IMR-90 (cell line): ENCODE measurements around the gene GPR84. TPM values are rescaled to one million over a fixed set of nuclear protein-coding genes. Genes with fewer than 3 reads are reported as not detected.
A peak's percentile ranks its signal among the peaks of the same experiment; 100 is the strongest.

ENCODE experiments used
- ATAC-seq: fragments of 200-7000 bp; cut with Tn5 transposase; 2 replicates; pipeline ENCODE4 v1.9.1; 2020; ENCODE audit warnings: low read depth, mild to moderate bottlenecking, moderate library complexity
- Bru-seq: library from RNA; stranded (reverse); fragments of 400-500 nt; gene quantifications from one replicate; lab custom pipeline; 2021; lab: Mats Ljungman, UMichigan
- BruChase-seq, 2 experiments: library from RNA; stranded (reverse); fragments of 400-500 nt; gene quantifications; one replicate each; lab custom pipeline; 2021; lab: Mats Ljungman, UMichigan
- BruUV-seq: library from RNA; stranded (reverse); fragments of 400-500 nt; replicated peaks from 2 replicates; lab custom pipeline; 2021; lab: Mats Ljungman, UMichigan
- CTCF ChIA-PET: fragments of 300-600 bp; formaldehyde crosslinking; extraction: SDS; loops from one replicate; lab custom pipeline; 2021; ENCODE audit warnings: antibody characterized with exemption; lab: Yijun Ruan, JAX
- POLR2A ChIA-PET: fragments of 300-600 bp; sonication (Branson Sonifier 250); formaldehyde crosslinking; loops from one replicate; lab custom pipeline; 2022; ENCODE audit warnings: antibody characterized with exemption; ENCODE audit not compliant: unreplicated experiment; lab: Charles Lee
- DNase-seq: peaks from one replicate; pipeline ENCODE4 v3.0.0; 2013
- H2AFZ ChIP-seq: replicated peaks from 2 replicates; pipeline ENCODE3; 2013; ENCODE audit warnings: low read length, mild to moderate bottlenecking; ENCODE audit not compliant: poor library complexity
- H2AK5ac ChIP-seq: 2 replicates; pipeline ENCODE4 v1.6.1; 2013; ENCODE audit warnings: low read depth, low read length, inconsistent platforms
- H2AK9ac ChIP-seq: replicated peaks from 2 replicates; pipeline ENCODE3; 2013; ENCODE audit warnings: mild to moderate bottlenecking, low read depth, low read length, moderate library complexity; ENCODE audit not compliant: poor library complexity
- H2BK120ac ChIP-seq: 2 replicates; pipeline ENCODE4 v1.6.1; 2013; ENCODE audit warnings: low read depth, low read length, inconsistent platforms
- H2BK15ac ChIP-seq: 3 replicates; pipeline ENCODE4 v1.6.1; 2013; ENCODE audit warnings: low read depth, low read length, inconsistent platforms
- H2BK20ac ChIP-seq: 2 replicates; pipeline ENCODE4 v1.6.1; 2013; ENCODE audit warnings: low read depth, mild to moderate bottlenecking, inconsistent platforms, low read length, moderate library complexity
- H2BK5ac ChIP-seq: 2 replicates; pipeline ENCODE4 v1.6.1; 2013; ENCODE audit warnings: mild to moderate bottlenecking, low read depth, low read length, inconsistent platforms; ENCODE audit not compliant: poor library complexity, severe bottlenecking
- H3K14ac ChIP-seq: replicated peaks from 2 replicates; pipeline ENCODE4 v1.6.1; 2013; ENCODE audit warnings: low read depth, low read length, inconsistent platforms
- H3K18ac ChIP-seq: 2 replicates; pipeline ENCODE4 v1.6.1; 2013; ENCODE audit warnings: low read depth, low read length, control low read depth
- H3K23ac ChIP-seq: 2 replicates; pipeline ENCODE4 v1.6.1; 2013; ENCODE audit warnings: low read depth, low read length, inconsistent platforms
- H3K27ac ChIP-seq: 2 replicates; pipeline ENCODE4 v1.5.1; 2013; ENCODE audit warnings: mild to moderate bottlenecking, control low read depth, low read length; ENCODE audit not compliant: insufficient read depth
- H3K27me3 ChIP-seq: 2 replicates; pipeline ENCODE4 v1.6.1; 2013; ENCODE audit warnings: low read length; ENCODE audit not compliant: control insufficient read depth, insufficient read depth
- H3K36me3 ChIP-seq: 2 replicates; pipeline ENCODE4 v1.6.1; 2013; ENCODE audit warnings: low read length, mixed read lengths; ENCODE audit not compliant: control insufficient read depth, insufficient read depth
- H3K4ac ChIP-seq: 2 replicates; pipeline ENCODE4 v1.6.1; 2013; ENCODE audit warnings: low read depth, low read length, inconsistent platforms
- H3K4me1 ChIP-seq: 2 replicates; pipeline ENCODE4 v1.6.1; 2013; ENCODE audit warnings: low read length, mixed read lengths; ENCODE audit not compliant: control insufficient read depth, insufficient read depth
- H3K4me2 ChIP-seq: 2 replicates; pipeline ENCODE4 v1.6.1; 2013; ENCODE audit warnings: low read depth, mild to moderate bottlenecking, control low read depth, low read length, moderate library complexity
- H3K4me3 ChIP-seq: 2 replicates; pipeline ENCODE4 v1.5.1; 2013; ENCODE audit warnings: low read depth, mild to moderate bottlenecking, control low read depth, low read length, moderate library complexity; ENCODE audit not compliant: insufficient read depth
- H3K56ac ChIP-seq: 2 replicates; pipeline ENCODE4 v1.6.1; 2013; ENCODE audit warnings: low read length, inconsistent platforms; ENCODE audit not compliant: insufficient read depth; ENCODE audit errors: extremely low read depth
- H3K79me1 ChIP-seq, 2 experiments: 2 replicates each; pipeline ENCODE4 v1.6.1; 2013; ENCODE audit warnings: low read length in 2 of 2, inconsistent platforms in 1 of 2, low read depth in 1 of 2
- H3K9ac ChIP-seq: 2 replicates; pipeline ENCODE4 v1.6.1; 2013; ENCODE audit warnings: low read depth, low read length, control low read depth
- H3K9me1 ChIP-seq: 2 replicates; pipeline ENCODE4 v1.6.1; 2013; ENCODE audit warnings: low read length, inconsistent platforms; ENCODE audit not compliant: insufficient read depth
- H3K9me3 ChIP-seq: 2 replicates; pipeline ENCODE4 v1.6.1; 2013; ENCODE audit warnings: low read length; ENCODE audit not compliant: control insufficient read depth, insufficient read depth
- H4K20me1 ChIP-seq: 2 replicates; pipeline ENCODE4 v1.6.1; 2013; ENCODE audit warnings: low read length, inconsistent platforms; ENCODE audit not compliant: insufficient read depth
- H4K5ac ChIP-seq: 2 replicates; pipeline ENCODE4 v1.6.1; 2013; ENCODE audit warnings: mild to moderate bottlenecking, low read depth, low read length, control low read depth
- H4K8ac ChIP-seq, 2 experiments: 2 replicates each; pipeline ENCODE4 v1.6.1; 2013; ENCODE audit warnings: low read depth in 2 of 2, low read length in 2 of 2, control low read depth in 1 of 2, inconsistent platforms in 1 of 2
- H4K91ac ChIP-seq: 2 replicates; pipeline ENCODE4 v1.6.1; 2013; ENCODE audit warnings: low read depth, low read length, inconsistent platforms; ENCODE audit not compliant: insufficient read depth
- BHLHE40 ChIP-seq: fragments of 150-350 bp; IDR thresholded peaks from 2 replicates; pipeline ENCODE4 v1.6.1; 2016; ENCODE audit warnings: mild to moderate bottlenecking, low read depth, low read length
- CEBPB ChIP-seq: IDR thresholded peaks from 2 replicates; pipeline ENCODE4 v1.6.1; 2012; ENCODE audit warnings: low read depth, low read length, improper control_type of control experiment
- CHD1 ChIP-seq: IDR thresholded peaks from 2 replicates; pipeline ENCODE4 v1.6.1; 2012; ENCODE audit warnings: low read depth, low read length, improper control_type of control experiment
- MAFK ChIP-seq: IDR thresholded peaks from 2 replicates; pipeline ENCODE4 v1.6.1; 2012; ENCODE audit warnings: low read depth, low read length, improper control_type of control experiment
- MAZ ChIP-seq: IDR thresholded peaks from 2 replicates; pipeline ENCODE4 v1.6.1; 2012; ENCODE audit warnings: low read depth, mild to moderate bottlenecking, low read length, improper control_type of control experiment, moderate library complexity, borderline replicate concordance
- MXI1 ChIP-seq: IDR thresholded peaks from 2 replicates; pipeline ENCODE4 v1.6.1; 2012; ENCODE audit warnings: low read depth, mild to moderate bottlenecking, low read length, moderate library complexity, borderline replicate concordance
- NFE2L2 ChIP-seq: fragments of 150-350 bp; IDR thresholded peaks from 2 replicates; pipeline ENCODE4 v1.6.1; 2016; ENCODE audit warnings: low read depth, mild to moderate bottlenecking, low read length
- POLR2A ChIP-seq: IDR thresholded peaks from 2 replicates; pipeline ENCODE4 v1.6.1; 2012; ENCODE audit warnings: mild to moderate bottlenecking, low read depth, low read length
- RAD21 ChIP-seq: IDR thresholded peaks from 2 replicates; pipeline ENCODE4 v1.6.1; 2012; ENCODE audit warnings: low read length, improper control_type of control experiment
- RCOR1 ChIP-seq: IDR thresholded peaks from 2 replicates; pipeline ENCODE4 v1.6.1; 2012; ENCODE audit warnings: mild to moderate bottlenecking, low read length, improper control_type of control experiment; ENCODE audit not compliant: insufficient replicate concordance
- RFX5 ChIP-seq: IDR thresholded peaks from 2 replicates; pipeline ENCODE4 v1.8.0; 2012; ENCODE audit warnings: low read depth, mild to moderate bottlenecking, low read length, moderate library complexity
- SMC3 ChIP-seq: fragments of 150-350 bp; IDR thresholded peaks from 2 replicates; pipeline ENCODE4 v1.6.1; 2016; ENCODE audit warnings: low read depth, mild to moderate bottlenecking, antibody characterized with exemption, low read length, moderate library complexity
- WGBS, 2 experiments: methylation state at CpG; one replicate each; pipeline versions ENCODE4 v1.1.5 to v1.1.7; 2013; ENCODE audit warnings: missing lambda C conversion rate in 2 of 2; ENCODE audit not compliant: insufficient read length in 1 of 2; ENCODE audit errors: extremely low coverage in 2 of 2; 5-methylcytosine and 5-hydroxymethylcytosine counted together
- dilution Hi-C: fragments of 300-500 bp; cut with HindIII; formaldehyde crosslinking; loops from one replicate; pipeline ENCODE4 v1.14.3; 2018; ENCODE audit warnings: low sequenced_read_pairs; ENCODE audit not compliant: unreplicated experiment
- in situ Hi-C: fragments of 300-500 bp; cut with MboI; formaldehyde crosslinking; loops from 3 replicates; pipeline ENCODE4 v1.14.3; 2019; ENCODE audit warnings: low sequenced_read_pairs, inconsistent platforms, mixed read lengths
- intact Hi-C: fragments of 100-400 bp; cut with micrococcal nuclease; formaldehyde crosslinking; loops from 2 replicates; pipeline ENCODE4 v1.10.0; 2022
- long read RNA-seq: library from polyadenylated mRNA; unstranded; transcript quantifications from one replicate; pipeline ENCODE4 v2.0.0, GENCODE V29; 2021; ENCODE audit not compliant: unreplicated experiment
- polyA plus RNA-seq, 3 experiments: library from polyadenylated mRNA; depleted of rRNA; stranded (reverse); fragments of >200 nt; gene quantifications; 2 replicates each; pipeline ENCODE4 v1.2.3, GENCODE V29; 2012; ENCODE audit warnings: low replicate concordance in 1 of 3
- total RNA-seq: library from RNA; depleted of rRNA; stranded (reverse); fragments of >200 nt; gene quantifications from 2 replicates; pipeline ENCODE4 v1.2.3, GENCODE V29; 2012; rRNA removed
- TF ChIP-seq, protein P1 (sequence below): fragments of 150-350 bp; IDR thresholded peaks from 2 replicates; pipeline ENCODE4 v1.6.1; 2016; ENCODE audit warnings: low read depth, mild to moderate bottlenecking, low read length, moderate library complexity, borderline replicate concordance
- TF ChIP-seq, protein P2 (sequence below): conservative IDR thresholded peaks from 2 replicates; pipeline ENCODE4 v1.5.1; 2012; ENCODE audit warnings: mild to moderate bottlenecking, low read depth, low read length, improper control_type of control experiment
- TF ChIP-seq, protein P3 (sequence below): fragments of 150-350 bp; IDR thresholded peaks from 2 replicates; pipeline ENCODE4 v1.6.1; 2017; ENCODE audit warnings: mild to moderate bottlenecking, antibody characterized with exemption, low read length, low read depth

GPR84 gene
- total RNA-seq: not detected in 2 replicates
- polyA plus RNA-seq (2012; rRNA removed): not detected in 2 replicates
- polyA plus RNA-seq (2012; cell fraction: cytosol; rRNA removed): 0.02 TPM in 1 of 2 replicates, not detected in the other
- 0.19 and 0.36 TPM in 2 replicates for polyA plus RNA-seq (2012; cell fraction: nucleus; rRNA removed; ENCODE audit: low replicate concordance)
- not detected for Bru-seq, nascent RNA
- percentile 17 among the genes with signal in this experiment for BruChase-seq, experiment 1, labeled RNA remaining after a 6-hour chase
- BruChase-seq, experiment 2, labeled RNA remaining after a 2-hour chase: percentile 15 among the genes with signal in this experiment
- long read RNA-seq: 0 reads

DNA sequence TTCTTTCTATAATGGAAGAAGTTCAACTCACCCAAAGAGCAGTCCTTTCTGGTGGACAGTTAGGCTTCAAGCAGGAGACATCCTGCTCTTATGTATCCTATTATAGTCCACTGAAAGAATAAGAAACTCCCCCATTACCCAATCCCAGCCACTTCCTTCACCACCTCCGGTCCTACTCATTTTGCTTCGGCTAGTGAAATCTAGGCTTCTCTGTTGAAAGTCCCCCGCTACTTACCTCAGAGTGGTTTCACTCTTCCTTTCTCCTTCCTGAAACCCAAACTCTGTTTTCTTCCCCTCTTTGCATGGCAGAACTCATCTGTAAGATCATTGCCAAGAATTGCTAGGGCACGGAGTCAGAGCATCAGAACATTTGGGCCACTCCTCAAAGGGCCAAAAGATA, at the start of gene GPR84:
GPR84 (minus strand) TSS at position 74 of the 400 bp plus-strand sequence. CDS start 635 bp downstream, outside the sequence.
- no peak for ATAC-seq
- Histone ChIP-seq H3K4ac (no peak within 1 kb of the TSS), H3K4me3 (no peak within 1 kb of the TSS), H3K23ac (no peak within 1 kb of the TSS), H4K8ac (no peak within 1 kb of the TSS), H3K18ac (no peak within 1 kb of the TSS), H3K36me3 (no peaks in the 10 kb centered on the region), H2AK5ac (peak within 1 kb of the TSS; percentile 21; the same call in 1 of the 2 replicates), H3K9ac (no peak within 1 kb of the TSS), H3K4me1 (peaks cover 14% of the 10 kb centered on the region), H2AK9ac (no peak within 1 kb of the TSS), H3K4me2 (no peak within 1 kb of the TSS), H3K56ac (no peak within 1 kb of the TSS), H2BK5ac (no peak within 1 kb of the TSS), H3K79me1 (peaks cover 0 to 8% of the 10 kb centered on the region in 2 experiments; a peak in 1 of 4 replicates), H3K9me3 (no peaks in the 10 kb centered on the region), H2BK20ac (no peak within 1 kb of the TSS), H3K14ac (no peak within 1 kb of the TSS), H4K5ac (no peak within 1 kb of the TSS), H2BK15ac (no peak within 1 kb of the TSS), H3K27ac (no peak within 1 kb of the TSS), H2AFZ (no peak within 1 kb of the TSS), H4K91ac (no peak within 1 kb of the TSS), H4K20me1 (no peaks in the 10 kb centered on the region), H3K9me1 (0 out of 2 replicates have a peak, but pooled peaks cover 5% of the 10 kb centered on the region), H3K27me3 (no peaks in the 10 kb centered on the region), H2BK120ac (no peak within 1 kb of the TSS)
- intact Hi-C loops: no loop called here
- in situ Hi-C loops: loop anchor here (5.0 kb wide), 2 partner anchors 72 to 142 kb away; no protein-coding TSS in a partner anchor
- dilution Hi-C loops: no loop called here
- no TSS peak for BruUV-seq
- POLR2A ChIA-PET: no interaction called here
- CTCF ChIA-PET: no interaction called here
- DNase-seq: no peak
- WGBS, 2 experiments: 88% methylated on average over 3 of the region's 4 CpGs; no CpG with 5 or more reads in 1 of the 2 experiments
- TF ChIP-seq NFE2L2 (no peak), MXI1 (no peak), CEBPB (no peak), RFX5 (no peak), POLR2A (no peak), CHD1 (no peak), MAFK (no peak), RAD21 (no peak), RCOR1 (no peak), BHLHE40 (no peak), SMC3 (no peak), MAZ (no peak)
- TF ChIP-seq, protein P1, sequence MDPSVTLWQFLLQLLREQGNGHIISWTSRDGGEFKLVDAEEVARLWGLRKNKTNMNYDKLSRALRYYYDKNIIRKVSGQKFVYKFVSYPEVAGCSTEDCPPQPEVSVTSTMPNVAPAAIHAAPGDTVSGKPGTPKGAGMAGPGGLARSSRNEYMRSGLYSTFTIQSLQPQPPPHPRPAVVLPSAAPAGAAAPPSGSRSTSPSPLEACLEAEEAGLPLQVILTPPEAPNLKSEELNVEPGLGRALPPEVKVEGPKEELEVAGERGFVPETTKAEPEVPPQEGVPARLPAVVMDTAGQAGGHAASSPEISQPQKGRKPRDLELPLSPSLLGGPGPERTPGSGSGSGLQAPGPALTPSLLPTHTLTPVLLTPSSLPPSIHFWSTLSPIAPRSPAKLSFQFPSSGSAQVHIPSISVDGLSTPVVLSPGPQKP: no peak
- TF ChIP-seq, protein P2, sequence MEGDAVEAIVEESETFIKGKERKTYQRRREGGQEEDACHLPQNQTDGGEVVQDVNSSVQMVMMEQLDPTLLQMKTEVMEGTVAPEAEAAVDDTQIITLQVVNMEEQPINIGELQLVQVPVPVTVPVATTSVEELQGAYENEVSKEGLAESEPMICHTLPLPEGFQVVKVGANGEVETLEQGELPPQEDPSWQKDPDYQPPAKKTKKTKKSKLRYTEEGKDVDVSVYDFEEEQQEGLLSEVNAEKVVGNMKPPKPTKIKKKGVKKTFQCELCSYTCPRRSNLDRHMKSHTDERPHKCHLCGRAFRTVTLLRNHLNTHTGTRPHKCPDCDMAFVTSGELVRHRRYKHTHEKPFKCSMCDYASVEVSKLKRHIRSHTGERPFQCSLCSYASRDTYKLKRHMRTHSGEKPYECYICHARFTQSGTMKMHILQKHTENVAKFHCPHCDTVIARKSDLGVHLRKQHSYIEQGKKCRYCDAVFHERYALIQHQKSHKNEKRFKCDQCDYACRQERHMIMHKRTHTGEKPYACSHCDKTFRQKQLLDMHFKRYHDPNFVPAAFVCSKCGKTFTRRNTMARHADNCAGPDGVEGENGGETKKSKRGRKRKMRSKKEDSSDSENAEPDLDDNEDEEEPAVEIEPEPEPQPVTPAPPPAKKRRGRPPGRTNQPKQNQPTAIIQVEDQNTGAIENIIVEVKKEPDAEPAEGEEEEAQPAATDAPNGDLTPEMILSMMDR: no peak
- TF ChIP-seq, protein P3, sequence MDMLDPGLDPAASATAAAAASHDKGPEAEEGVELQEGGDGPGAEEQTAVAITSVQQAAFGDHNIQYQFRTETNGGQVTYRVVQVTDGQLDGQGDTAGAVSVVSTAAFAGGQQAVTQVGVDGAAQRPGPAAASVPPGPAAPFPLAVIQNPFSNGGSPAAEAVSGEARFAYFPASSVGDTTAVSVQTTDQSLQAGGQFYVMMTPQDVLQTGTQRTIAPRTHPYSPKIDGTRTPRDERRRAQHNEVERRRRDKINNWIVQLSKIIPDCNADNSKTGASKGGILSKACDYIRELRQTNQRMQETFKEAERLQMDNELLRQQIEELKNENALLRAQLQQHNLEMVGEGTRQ: no peak
